Measurements from ENCODE around the gene FXR2. TPM values are rescaled to one million over a fixed set of nuclear protein-coding genes. Genes with fewer than 3 reads are reported as not detected.
A peak's percentile ranks its signal among the peaks of the same experiment; 100 is the strongest.

FXR2 gene
- total RNA-seq, 1 experiment from 2014 or later, result 36.4 TPM

DNA sequence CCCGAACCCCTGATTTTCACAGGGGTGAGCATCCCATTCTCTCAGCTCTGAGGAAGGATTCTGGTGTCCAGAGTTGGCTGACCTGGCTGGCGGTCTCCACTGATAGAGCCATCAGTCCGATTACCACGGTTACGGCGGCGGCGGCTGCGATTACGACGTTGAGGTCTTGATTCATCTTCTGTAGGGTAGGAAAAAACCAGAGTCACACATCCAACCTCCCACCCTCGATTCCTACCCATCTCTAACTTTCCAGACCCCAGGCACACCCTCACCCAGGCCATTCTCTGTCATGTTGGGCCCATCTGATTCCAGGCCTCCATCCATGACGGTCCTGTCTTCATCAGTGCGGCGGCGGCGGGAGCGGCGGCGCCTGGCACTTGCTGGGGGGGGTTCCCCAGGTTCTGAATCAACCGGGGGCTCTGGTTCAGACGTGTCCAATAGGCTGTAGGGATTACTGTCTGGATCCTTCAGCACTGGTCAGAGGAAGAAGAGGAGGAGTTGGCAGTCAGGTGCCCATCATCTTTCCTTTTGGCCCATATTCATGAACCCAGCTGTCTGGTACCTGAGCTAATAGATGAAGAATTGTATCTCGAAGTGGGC, 22.2 kb downstream of the FXR2 start:
- Histone ChIP-seq H3K14ac (ENCODE audit: insufficient read depth, low read length) (no peak overlapping the region), H4K20me1 (ENCODE audit: control insufficient read depth, insufficient read depth, insufficient read length) (no peaks in the 10 kb centered on the region), H3T11ph (ENCODE audit: low read length) (no peak overlapping the region), H3K4me2 (ENCODE audit: insufficient read depth, insufficient read length, low read length) (no peak overlapping the region), H3K23ac (ENCODE audit: insufficient read length, low read depth, low read length) (no peak overlapping the region), H3K27ac (ENCODE audit: insufficient read length, low read depth, low read length) (no peak overlapping the region), H4K5ac (ENCODE audit: insufficient read length, low read depth, low read length) (no peak overlapping the region), H2BK20ac (ENCODE audit: low read depth, low read length, poor library complexity, severe bottlenecking) (no peak overlapping the region), H2AK5ac (ENCODE audit: insufficient read length, low read length) (no peak overlapping the region), H4K8ac (replicated peaks; ENCODE audit: insufficient read length, low read depth, low read length) (no peak overlapping the region), H3K9me3 (ENCODE audit: control insufficient read depth, low read depth, low read length) (no peaks in the 10 kb centered on the region), H2BK5ac (ENCODE audit: insufficient read length, low read length) (no peak overlapping the region), H4K91ac (ENCODE audit: insufficient read length, low read depth, low read length) (no peak overlapping the region), H2BK120ac (ENCODE audit: low read depth, low read length, poor library complexity, severe bottlenecking) (no peak overlapping the region), H2AFZ (ENCODE audit: low read length) (no peak overlapping the region), H3K27me3 (ENCODE audit: insufficient read depth, low read length) (no peaks in the 10 kb centered on the region), H3K9ac (ENCODE audit: extremely low read depth, insufficient read length, low read length) (no peak overlapping the region), H3K56ac (ENCODE audit: insufficient read length, low read depth, low read length) (no peak overlapping the region), H2BK12ac (ENCODE audit: insufficient read length, low read depth, low read length) (no peak overlapping the region), H3K23me2 (ENCODE audit: insufficient read length, low read depth, low read length, poor library complexity, severe bottlenecking) (peaks cover 10% of the 10 kb centered on the region), H3K4ac (ENCODE audit: low read depth, low read length) (no peak overlapping the region), H3K79me2 (ENCODE audit: insufficient read depth, low read length) (no peaks in the 10 kb centered on the region), H3K4me1 (ENCODE audit: insufficient read depth, low read length) (no peaks in the 10 kb centered on the region; the same call in 1 of the 2 replicates), H2BK15ac (ENCODE audit: low read depth, low read length) (no peak overlapping the region), H3K18ac (ENCODE audit: insufficient read length, low read depth, low read length) (no peak overlapping the region), H3K79me1 (ENCODE audit: insufficient read depth, low read depth, low read length, poor library complexity, severe bottlenecking) (no peaks in the 10 kb centered on the region)
- peaks cover 38 to 69% (median 66%) of the 10 kb centered on the region in 3 experiments for H3K36me3 Mint-ChIP-seq (ENCODE audit: insufficient read depth in 1 of 3, low read depth in 3 of 3)
- peak overlapping the region in 2 of 3 experiments; percentile 57 to 98; a peak in 4 of 7 replicates for H3K27ac Mint-ChIP-seq
- no peak for DNase-seq
- no peak overlapping the region for H3K4me3 Mint-ChIP-seq
- TF ChIP-seq, protein P1, sequence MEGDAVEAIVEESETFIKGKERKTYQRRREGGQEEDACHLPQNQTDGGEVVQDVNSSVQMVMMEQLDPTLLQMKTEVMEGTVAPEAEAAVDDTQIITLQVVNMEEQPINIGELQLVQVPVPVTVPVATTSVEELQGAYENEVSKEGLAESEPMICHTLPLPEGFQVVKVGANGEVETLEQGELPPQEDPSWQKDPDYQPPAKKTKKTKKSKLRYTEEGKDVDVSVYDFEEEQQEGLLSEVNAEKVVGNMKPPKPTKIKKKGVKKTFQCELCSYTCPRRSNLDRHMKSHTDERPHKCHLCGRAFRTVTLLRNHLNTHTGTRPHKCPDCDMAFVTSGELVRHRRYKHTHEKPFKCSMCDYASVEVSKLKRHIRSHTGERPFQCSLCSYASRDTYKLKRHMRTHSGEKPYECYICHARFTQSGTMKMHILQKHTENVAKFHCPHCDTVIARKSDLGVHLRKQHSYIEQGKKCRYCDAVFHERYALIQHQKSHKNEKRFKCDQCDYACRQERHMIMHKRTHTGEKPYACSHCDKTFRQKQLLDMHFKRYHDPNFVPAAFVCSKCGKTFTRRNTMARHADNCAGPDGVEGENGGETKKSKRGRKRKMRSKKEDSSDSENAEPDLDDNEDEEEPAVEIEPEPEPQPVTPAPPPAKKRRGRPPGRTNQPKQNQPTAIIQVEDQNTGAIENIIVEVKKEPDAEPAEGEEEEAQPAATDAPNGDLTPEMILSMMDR (conservative IDR thresholded peaks at IDR 0.05), result no peak
- no peaks in the 10 kb centered on the region for H3K27me3 Mint-ChIP-seq (ENCODE audit: low read depth)
- WGBS (ENCODE audit: extremely low coverage, insufficient read length, low lambda C conversion rate), result no CpG with 5 or more reads among the region's 23 CpGs
- peaks cover 21 to 40% of the 10 kb centered on the region in 2 experiments for H3K4me1 Mint-ChIP-seq
- no peaks in the 10 kb centered on the region for H3K9me3 Mint-ChIP-seq

All from H9 (cell line).